ENCODE results near the gene ALDH4A1.

GRCh38 chr1:18940303-18941020, 38.1 kb upstream of the ALDH4A1 start:
- TF ChIP-seq CTCF (IDR thresholded peaks at IDR 0.05), result no peak
- no peak for TF ChIP-seq POLR2A (IDR thresholded peaks at IDR 0.05)
